Rectal smooth muscle tissue (tissue), 1 donor: Measurements from ENCODE around the gene GABBR2.
"Not testable (repeated sequence)": the region's sequence is repeated elsewhere in the genome, so short reads cannot be mapped to it uniquely, and the experiment has no call there.

Source experiments
- H3K27ac ChIP-seq: one replicate; pipeline ENCODE4 v1.7.0; 2013; ENCODE audit warnings: low read depth, low read length, inconsistent platforms
- H3K27me3 ChIP-seq: one replicate; pipeline ENCODE4 v1.7.0; 2013; ENCODE audit warnings: low read length; ENCODE audit not compliant: control insufficient read depth, insufficient read depth
- H3K36me3 ChIP-seq: one replicate; pipeline ENCODE4 v1.7.0; 2013; ENCODE audit warnings: low read length; ENCODE audit not compliant: control insufficient read depth, insufficient read depth
- H3K4me1 ChIP-seq: one replicate; pipeline ENCODE4 v1.7.0; 2013; ENCODE audit warnings: low read length; ENCODE audit not compliant: control insufficient read depth, insufficient read depth
- H3K4me3 ChIP-seq: one replicate; pipeline ENCODE4 v1.7.0; 2013; ENCODE audit warnings: low read length
- H3K9ac ChIP-seq: one replicate; pipeline ENCODE4 v1.7.0; 2013; ENCODE audit warnings: low read length

GABBR2 gene

GRCh38 chr9:98290411-98290810 lies 418.3 kb downstream of the GABBR2 start:
- Histone ChIP-seq H3K4me3 (no peak overlapping the region), H3K27ac (no peak overlapping the region), H3K9ac (no peak overlapping the region), H3K4me1 (no peaks in the 10 kb centered on the region), H3K27me3 (peaks cover 3% of the 10 kb centered on the region), H3K36me3 (no peaks in the 10 kb centered on the region)

- Histone ChIP-seq H3K27ac (no peak overlapping the region), H3K36me3 (no peaks in the 10 kb centered on the region), H3K4me3 (no peak overlapping the region), H3K9ac (no peak overlapping the region), H3K27me3 (peaks cover 3% of the 10 kb centered on the region), H3K4me1 (no peaks in the 10 kb centered on the region)
Observed at GRCh38 chr9:98289614-98290201, 419.0 kb downstream of the GABBR2 start.

DNA sequence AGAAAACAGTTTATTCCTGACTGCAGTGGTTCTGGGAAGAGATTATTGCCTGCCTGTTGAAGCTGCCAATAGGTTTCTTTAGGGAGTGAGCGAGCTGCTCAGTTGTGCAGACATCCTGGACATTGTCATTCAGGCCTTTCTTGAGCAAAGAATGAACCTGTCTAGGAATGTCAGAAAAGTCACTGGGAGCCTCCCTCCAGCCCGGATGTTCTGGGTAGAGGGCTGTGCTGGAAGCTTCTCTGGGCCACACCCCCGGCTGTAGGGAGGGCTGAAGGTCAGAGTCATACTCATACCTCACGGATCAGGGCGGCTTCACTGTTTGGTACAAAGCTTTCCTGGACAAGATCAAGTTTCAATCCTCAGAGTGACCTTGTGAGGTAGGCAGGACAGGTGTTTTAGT lies 419.9 kb downstream of the GABBR2 start:
- no peak overlapping the region for H3K27ac ChIP-seq
- H3K4me3 ChIP-seq: no peak overlapping the region

GRCh38 chr9:98287384-98287783 lies 421.4 kb downstream of the GABBR2 start:
- H3K36me3 ChIP-seq: no peaks in the 10 kb centered on the region
- no peak overlapping the region for H3K4me3 ChIP-seq
- H3K27ac ChIP-seq: no peak overlapping the region

More for the DNA sequence above, 419.9 kb downstream of the GABBR2 start:
- Histone ChIP-seq H3K4me1 (no peaks in the 10 kb centered on the region), H3K9ac (no peak overlapping the region), H3K27me3 (peaks cover 3% of the 10 kb centered on the region), H3K36me3 (no peaks in the 10 kb centered on the region)

GRCh38 chr9:98285446-98285845 lies 423.3 kb downstream of the GABBR2 start:
- no peak overlapping the region for H3K9ac ChIP-seq
- H3K4me3 ChIP-seq: no peak overlapping the region
- no peak overlapping the region for H3K27ac ChIP-seq
- H3K36me3 ChIP-seq: no peaks in the 10 kb centered on the region
- H3K27me3 ChIP-seq: no peaks in the 10 kb centered on the region
- H3K4me1 ChIP-seq: no peaks in the 10 kb centered on the region

More at GRCh38 chr9:98287384-98287783, 421.4 kb downstream of the GABBR2 start:
- H3K27me3 ChIP-seq: no peaks in the 10 kb centered on the region
- no peaks in the 10 kb centered on the region for H3K4me1 ChIP-seq
- no peak overlapping the region for H3K9ac ChIP-seq

DNA sequence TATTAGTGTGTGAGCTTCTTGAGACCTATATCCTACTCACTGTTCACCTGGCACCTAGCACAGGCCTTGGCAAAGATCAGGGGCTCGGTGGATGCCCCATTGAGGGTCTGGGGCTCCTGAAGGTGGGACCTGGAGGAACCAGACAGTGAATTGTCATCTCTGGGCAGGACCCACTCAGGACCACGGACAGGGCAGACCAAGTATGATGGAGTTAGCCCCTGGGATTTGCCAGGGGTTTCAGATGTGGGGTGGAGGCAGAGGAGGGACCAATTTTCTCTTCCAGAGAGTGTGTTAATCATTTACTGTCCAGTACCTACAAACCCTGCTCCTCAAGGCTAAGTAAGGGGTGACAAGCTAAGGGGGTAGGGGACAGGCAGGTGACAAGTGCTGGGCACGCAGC lies 424.0 kb downstream of the GABBR2 start:
- no peak overlapping the region for H3K9ac ChIP-seq
- H3K36me3 ChIP-seq: no peaks in the 10 kb centered on the region
- H3K4me1 ChIP-seq: no peaks in the 10 kb centered on the region
- H3K4me3 ChIP-seq: no peak overlapping the region
- H3K27me3 ChIP-seq: no peaks in the 10 kb centered on the region
- no peak overlapping the region for H3K27ac ChIP-seq

DNA sequence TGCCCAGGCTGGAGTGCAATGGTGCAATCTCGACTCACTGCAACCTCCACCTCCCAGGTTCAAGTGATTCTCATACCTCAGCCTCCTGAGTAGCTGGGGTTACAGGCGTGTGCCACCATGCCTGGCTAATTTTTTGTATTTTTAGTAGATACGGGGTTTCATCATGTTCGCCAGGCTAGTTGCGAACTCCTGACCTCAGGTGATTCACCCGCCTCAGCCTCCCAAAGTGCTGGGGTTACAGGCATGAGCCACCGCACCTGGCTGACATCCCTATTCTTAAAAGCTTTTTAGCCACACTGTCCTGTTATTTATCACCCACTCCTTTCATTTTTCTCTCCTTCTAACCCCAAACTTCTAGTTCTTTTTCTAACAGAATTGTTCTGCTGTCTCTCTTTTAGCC lies 425.6 kb downstream of the GABBR2 start:
- not testable (repeated sequence) for H3K27ac ChIP-seq, H3K27me3 ChIP-seq, H3K9ac ChIP-seq, H3K4me3 ChIP-seq, H3K4me1 ChIP-seq, H3K36me3 ChIP-seq

DNA sequence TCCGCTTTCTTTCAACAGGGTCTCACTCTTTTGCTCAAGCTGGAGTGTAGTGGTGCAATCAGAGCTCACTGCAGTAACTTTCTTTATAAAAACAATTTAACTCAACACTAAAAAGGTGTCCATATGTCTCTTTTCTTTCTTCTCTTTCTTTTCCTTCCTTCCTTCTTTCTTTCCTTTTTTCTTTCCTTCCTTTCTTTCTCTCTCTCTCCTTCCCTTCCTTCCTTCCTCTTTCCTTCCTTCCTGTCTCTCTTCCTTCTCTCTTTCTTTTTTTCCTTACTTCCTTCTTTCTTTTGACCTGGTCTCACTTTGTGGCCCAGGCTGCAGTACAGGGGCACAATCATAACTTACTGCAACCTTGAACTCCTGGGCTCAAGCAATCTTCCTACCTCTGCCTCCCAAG lies 427.5 kb downstream of the GABBR2 start:
- H3K4me3 ChIP-seq: no peak overlapping the region
- no peak overlapping the region for H3K27ac ChIP-seq
- no peaks in the 10 kb centered on the region for H3K36me3 ChIP-seq
- no peak overlapping the region for H3K9ac ChIP-seq
- no peaks in the 10 kb centered on the region for H3K4me1 ChIP-seq
- H3K27me3 ChIP-seq: no peaks in the 10 kb centered on the region

GRCh38 chr9:98280574-98280973 lies 428.2 kb downstream of the GABBR2 start:
- no peaks in the 10 kb centered on the region for H3K27me3 ChIP-seq
- H3K9ac ChIP-seq: no peak overlapping the region
- H3K27ac ChIP-seq: no peak overlapping the region
- no peak overlapping the region for H3K4me3 ChIP-seq
- no peaks in the 10 kb centered on the region for H3K36me3 ChIP-seq
- H3K4me1 ChIP-seq: no peaks in the 10 kb centered on the region

DNA sequence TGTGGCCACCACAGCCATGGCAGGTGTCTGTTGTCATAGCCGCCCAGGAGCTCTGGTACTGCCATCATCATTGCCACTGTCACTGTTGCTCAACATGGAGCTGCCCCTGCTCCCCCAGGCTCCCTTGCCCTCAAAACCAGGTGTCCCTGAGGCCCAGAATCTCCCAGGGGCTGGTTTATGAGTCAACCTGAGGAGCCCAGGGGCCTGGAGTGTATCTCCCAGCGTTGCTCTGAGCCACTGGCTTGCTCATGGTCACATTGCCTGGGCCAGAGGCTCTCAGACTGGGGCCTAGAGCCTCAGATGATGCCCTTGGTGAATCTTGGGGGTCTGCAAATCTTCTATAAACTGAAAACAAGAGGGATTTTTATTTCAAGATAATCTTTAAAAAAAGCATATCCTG lies 428.6 kb downstream of the GABBR2 start:
- Histone ChIP-seq H3K36me3 (no peaks in the 10 kb centered on the region), H3K4me1 (no peaks in the 10 kb centered on the region), H3K27ac (no peak overlapping the region)

DNA sequence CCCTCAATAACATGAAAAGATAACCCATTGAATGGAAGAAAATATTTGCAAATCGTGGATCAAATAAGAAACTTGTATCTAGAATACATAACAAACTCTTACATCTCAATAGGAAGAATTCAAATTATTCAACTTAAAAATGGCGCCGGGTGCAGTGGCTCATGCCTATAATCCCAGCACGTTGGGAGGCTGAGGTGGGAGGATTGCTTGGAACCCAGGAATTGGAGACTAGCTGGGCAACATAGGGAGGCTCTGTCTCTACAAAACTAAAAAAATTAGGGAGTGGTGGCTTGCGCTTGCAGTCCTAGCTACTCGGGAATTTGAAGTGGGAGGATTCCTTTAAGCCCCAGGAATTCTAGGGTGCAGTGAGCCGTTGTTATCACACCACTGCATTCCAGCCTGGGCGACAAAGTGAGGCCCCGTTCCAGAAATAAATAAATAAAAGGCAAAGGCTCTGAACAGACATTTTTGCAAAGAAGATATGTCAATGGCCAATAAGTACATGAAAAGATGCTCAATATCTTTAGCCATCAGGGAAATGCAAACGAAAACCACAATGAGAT lies 431.7 kb downstream of the GABBR2 start:
- no peak overlapping the region for H3K4me3 ChIP-seq
- no peak overlapping the region for H3K9ac ChIP-seq
- H3K27ac ChIP-seq: no peak overlapping the region
- H3K36me3 ChIP-seq: no peaks in the 10 kb centered on the region
- H3K27me3 ChIP-seq: no peaks in the 10 kb centered on the region
- no peaks in the 10 kb centered on the region for H3K4me1 ChIP-seq

More for the DNA sequence above, 428.6 kb downstream of the GABBR2 start:
- no peak overlapping the region for H3K4me3 ChIP-seq
- H3K27me3 ChIP-seq: no peaks in the 10 kb centered on the region
- H3K9ac ChIP-seq: no peak overlapping the region

GRCh38 chr9:98275159-98275558 lies 433.6 kb downstream of the GABBR2 start:
- Histone ChIP-seq H3K4me3 (no peak overlapping the region), H3K27ac (no peak overlapping the region), H3K36me3 (no peaks in the 10 kb centered on the region), H3K9ac (no peak overlapping the region), H3K4me1 (no peaks in the 10 kb centered on the region), H3K27me3 (no peaks in the 10 kb centered on the region)

DNA sequence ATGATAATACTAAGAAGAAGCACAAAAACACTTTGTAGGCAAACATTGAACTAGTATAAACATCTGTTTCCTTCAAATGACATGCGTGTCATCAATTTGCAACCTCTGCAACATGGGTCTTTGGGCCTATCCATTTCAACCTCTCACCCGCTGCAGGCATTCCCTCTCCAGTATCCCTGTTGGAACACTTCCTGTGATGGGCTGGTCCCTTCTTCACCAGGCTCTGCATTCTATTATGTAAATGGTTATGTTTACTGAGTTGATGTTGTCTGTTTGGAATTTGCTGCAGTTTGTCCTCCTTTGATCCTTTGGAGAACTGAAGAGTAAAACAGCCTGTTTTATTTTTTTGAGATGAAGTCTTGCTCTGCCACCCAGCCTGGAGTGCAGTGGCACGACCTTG lies 436.7 kb downstream of the GABBR2 start:
- no peak overlapping the region for H3K27ac ChIP-seq
- H3K27me3 ChIP-seq: no peaks in the 10 kb centered on the region
- H3K4me3 ChIP-seq: no peak overlapping the region
- no peak overlapping the region for H3K9ac ChIP-seq
- no peaks in the 10 kb centered on the region for H3K4me1 ChIP-seq
- H3K36me3 ChIP-seq: no peaks in the 10 kb centered on the region
